Left ventricle myocardium inferior (tissue), 1 donor: ENCODE data around the gene FUBP1. TPM values are rescaled to one million over a fixed set of nuclear protein-coding genes. Genes with fewer than 3 reads are reported as not detected.

ENCODE experiments used
- DNase-seq: peaks from one replicate; pipeline ENCODE4 v3.0.0-alpha.2; 2020
- H3K27ac ChIP-seq: fragments of 200-600 bp; replicated peaks from 2 replicates; pipeline ENCODE4 v1.8.0; 2021
- H3K27me3 ChIP-seq: fragments of 200-600 bp; 2 replicates; pipeline ENCODE4 v1.8.0; 2021; ENCODE audit warnings: low read depth
- H3K36me3 ChIP-seq: fragments of 200-600 bp; 2 replicates; pipeline ENCODE4 v1.8.0; 2021
- H3K4me1 ChIP-seq: fragments of 200-600 bp; 2 replicates; pipeline ENCODE4 v1.8.0; 2021
- H3K4me3 ChIP-seq: fragments of 200-600 bp; 2 replicates; pipeline ENCODE4 v1.8.0; 2021; ENCODE audit warnings: mild to moderate bottlenecking, moderate library complexity
- H3K9me3 ChIP-seq: fragments of 200-600 bp; replicated peaks from 2 replicates; pipeline ENCODE4 v1.8.0; 2021
- CTCF ChIP-seq: fragments of 200-600 bp; IDR thresholded peaks from 2 replicates; pipeline ENCODE4 v1.8.0; 2021; ENCODE audit warnings: antibody characterized with exemption, mild to moderate bottlenecking, borderline replicate concordance
- intact Hi-C: fragments of 100-400 bp; cut with micrococcal nuclease; formaldehyde crosslinking; loops from one replicate; pipeline ENCODE4 v1.11.0; 2022
- total RNA-seq: library from RNA; stranded (reverse); fragmentation: NEBNext Ultra II Directional; extraction: Animal tissue kit (Norgen Biotek cat#: 25700); gene quantifications from one replicate; pipeline ENCODE4 v1.2.1, GENCODE V29; 2021
- donor health status: DM: no; HTN: yes; CAD: no; lungs with severe emphysema.

FUBP1 gene
- total RNA-seq, 1 donor from 2014 or later, result 55.7 TPM

GRCh38 chr1:77996734-77997133 is 17.9 kb upstream of the FUBP1 start:
- DNase-seq, result no peak
- Histone ChIP-seq H3K27me3 (no peaks in the 10 kb centered on the region), H3K4me1 (peaks cover 10% of the 10 kb centered on the region), H3K9me3 (no peaks in the 10 kb centered on the region), H3K27ac (no peak overlapping the region), H3K36me3 (peaks cover 12% of the 10 kb centered on the region), H3K4me3 (no peak overlapping the region)
- intact Hi-C loops, result no loop called here
- no peak for TF ChIP-seq CTCF

DNA sequence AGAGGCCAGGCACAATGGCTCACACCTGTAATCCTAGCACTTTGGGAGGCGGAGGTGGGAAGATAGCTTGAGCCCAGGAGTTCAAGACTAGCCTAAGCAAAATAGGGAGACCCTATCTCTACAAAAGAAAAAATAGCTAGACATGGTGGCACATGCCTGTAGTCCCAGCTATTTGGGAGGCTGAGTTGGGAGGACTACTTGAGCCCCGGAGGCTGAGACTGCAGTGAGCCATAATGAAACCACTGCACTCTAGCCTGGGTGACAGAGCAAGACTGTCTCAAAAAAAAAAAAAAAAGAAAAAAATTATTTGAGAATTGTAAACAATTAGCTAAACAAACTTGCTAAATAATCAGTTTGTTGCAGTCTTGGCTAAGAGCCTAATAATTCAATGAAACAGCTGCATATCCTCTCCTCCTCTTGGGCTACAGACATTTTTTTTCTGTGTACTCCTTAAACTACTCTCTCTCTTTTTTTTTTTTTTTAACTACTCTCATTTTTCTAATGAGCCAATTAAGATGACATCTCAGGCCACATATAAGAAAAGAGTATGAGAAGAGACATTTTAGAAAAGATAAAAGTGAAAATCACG is 15.3 kb upstream of the FUBP1 start:
- H3K27me3 ChIP-seq, result no peaks in the 10 kb centered on the region

DNA sequence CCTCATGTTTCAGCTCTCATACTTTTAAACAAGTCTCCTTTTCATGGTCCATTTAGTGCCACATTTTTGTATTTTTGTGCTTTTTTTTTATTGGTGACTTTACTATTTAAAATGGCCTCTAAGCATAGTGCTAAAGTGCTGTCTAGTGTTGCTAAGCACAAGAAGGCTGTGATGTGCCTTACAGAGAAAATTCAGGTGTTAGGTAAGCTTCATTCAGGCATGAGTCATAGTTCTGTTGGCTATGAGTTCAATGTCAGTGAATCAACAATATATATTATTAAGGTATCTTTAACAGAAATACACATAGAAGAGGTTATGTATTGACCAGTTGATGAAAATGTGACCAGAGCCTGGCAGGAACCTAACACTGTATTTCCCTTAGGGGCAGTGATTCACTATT is 12.8 kb upstream of the FUBP1 start:
- Histone ChIP-seq H3K4me3 (no peak overlapping the region), H3K27me3 (no peaks in the 10 kb centered on the region), H3K27ac (no peak overlapping the region), H3K4me1 (peaks cover 28% of the 10 kb centered on the region), H3K36me3 (peaks cover 23% of the 10 kb centered on the region), H3K9me3 (no peaks in the 10 kb centered on the region)
- no peak for DNase-seq
- intact Hi-C loops, result no loop called here
- TF ChIP-seq CTCF, result no peak

More for the DNA sequence above, 15.3 kb upstream of the FUBP1 start:
- no peak for TF ChIP-seq CTCF
- no peak for DNase-seq
- no peaks in the 10 kb centered on the region for H3K9me3 ChIP-seq
- H3K4me3 ChIP-seq, result no peak overlapping the region
- H3K36me3 ChIP-seq, result peaks cover 23% of the 10 kb centered on the region
- no peak overlapping the region for H3K27ac ChIP-seq
- intact Hi-C loops, result no loop called here
- peaks cover 17% of the 10 kb centered on the region for H3K4me1 ChIP-seq

- intact Hi-C loops, result no loop called here
- no peak for DNase-seq
- H3K36me3 ChIP-seq, result peaks cover 23% of the 10 kb centered on the region
- H3K27ac ChIP-seq, result no peak overlapping the region
- peaks cover 36% of the 10 kb centered on the region for H3K4me1 ChIP-seq
- H3K4me3 ChIP-seq, result no peak overlapping the region
- no peaks in the 10 kb centered on the region for H3K27me3 ChIP-seq
- H3K9me3 ChIP-seq, result no peaks in the 10 kb centered on the region
- no peak for TF ChIP-seq CTCF
Observed at GRCh38 chr1:77990629-77991204, 11.8 kb upstream of the FUBP1 start.

- peaks cover 18% of the 10 kb centered on the region for H3K36me3 ChIP-seq
- H3K27me3 ChIP-seq, result no peaks in the 10 kb centered on the region
- H3K9me3 ChIP-seq, result no peaks in the 10 kb centered on the region
- no peak overlapping the region for H3K27ac ChIP-seq
- H3K4me1 ChIP-seq, result peaks cover 46% of the 10 kb centered on the region
- no peak overlapping the region for H3K4me3 ChIP-seq
- intact Hi-C loops, result no loop called here
- no peak for TF ChIP-seq CTCF
- DNase-seq, result no peak
Observed at GRCh38 chr1:77989744-77990143, 10.9 kb upstream of the FUBP1 start.
